ENCODE results near the gene KLK13. TPM values are rescaled to one million over a fixed set of nuclear protein-coding genes. Genes with fewer than 3 reads are reported as not detected.

The KLK13 gene
- total RNA-seq, 1 donor from 2014 or later: 0.56 TPM

DNA sequence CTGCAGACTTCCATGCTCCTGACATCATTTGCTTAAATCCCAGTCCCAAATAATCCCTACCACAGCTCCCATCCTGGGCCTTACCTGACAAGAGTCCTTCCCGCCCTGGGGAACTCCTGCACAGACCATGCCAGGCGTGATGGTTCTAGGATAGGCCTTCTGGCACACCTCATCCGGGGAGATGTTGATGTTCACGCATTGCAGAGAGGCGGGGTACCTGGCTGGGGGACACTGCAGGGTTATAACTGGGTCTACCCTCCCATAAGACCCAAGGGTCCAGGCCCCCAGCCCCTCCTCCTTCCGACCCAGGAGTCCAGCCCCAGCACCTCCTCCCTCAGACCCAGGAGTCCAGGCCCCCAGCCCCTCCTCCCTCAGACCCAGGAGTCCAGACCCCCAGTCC is 13.8 kb upstream of the KLK13 start:
- TF ChIP-seq, protein P1, sequence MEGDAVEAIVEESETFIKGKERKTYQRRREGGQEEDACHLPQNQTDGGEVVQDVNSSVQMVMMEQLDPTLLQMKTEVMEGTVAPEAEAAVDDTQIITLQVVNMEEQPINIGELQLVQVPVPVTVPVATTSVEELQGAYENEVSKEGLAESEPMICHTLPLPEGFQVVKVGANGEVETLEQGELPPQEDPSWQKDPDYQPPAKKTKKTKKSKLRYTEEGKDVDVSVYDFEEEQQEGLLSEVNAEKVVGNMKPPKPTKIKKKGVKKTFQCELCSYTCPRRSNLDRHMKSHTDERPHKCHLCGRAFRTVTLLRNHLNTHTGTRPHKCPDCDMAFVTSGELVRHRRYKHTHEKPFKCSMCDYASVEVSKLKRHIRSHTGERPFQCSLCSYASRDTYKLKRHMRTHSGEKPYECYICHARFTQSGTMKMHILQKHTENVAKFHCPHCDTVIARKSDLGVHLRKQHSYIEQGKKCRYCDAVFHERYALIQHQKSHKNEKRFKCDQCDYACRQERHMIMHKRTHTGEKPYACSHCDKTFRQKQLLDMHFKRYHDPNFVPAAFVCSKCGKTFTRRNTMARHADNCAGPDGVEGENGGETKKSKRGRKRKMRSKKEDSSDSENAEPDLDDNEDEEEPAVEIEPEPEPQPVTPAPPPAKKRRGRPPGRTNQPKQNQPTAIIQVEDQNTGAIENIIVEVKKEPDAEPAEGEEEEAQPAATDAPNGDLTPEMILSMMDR (IDR thresholded peaks at IDR 0.05): no peak
- H3K4me1 ChIP-seq: no peaks in the 10 kb centered on the region
- no peaks in the 10 kb centered on the region for H3K36me3 ChIP-seq
- intact Hi-C loops (cut with DNase I): no loop called here
- ATAC-seq: no peak
- H3K27me3 ChIP-seq (ENCODE audit: low read depth): no peaks in the 10 kb centered on the region
- no peak overlapping the region for H3K4me3 ChIP-seq
- H3K27ac ChIP-seq: no peak overlapping the region
- H3K9me3 ChIP-seq: peaks cover 8% of the 10 kb centered on the region
- DNase-seq: no peak

- DNase-seq: no peak
- intact Hi-C loops (cut with DNase I): no loop called here
- H3K4me1 ChIP-seq: no peaks in the 10 kb centered on the region
- TF ChIP-seq, protein P1 (IDR thresholded peaks at IDR 0.05): no peak
- peaks cover 14% of the 10 kb centered on the region for H3K9me3 ChIP-seq
- H3K4me3 ChIP-seq: no peak overlapping the region
- no peak overlapping the region for H3K27ac ChIP-seq
- ATAC-seq: peak in 1 of 2 donors; percentile 13
- no peaks in the 10 kb centered on the region for H3K27me3 ChIP-seq (ENCODE audit: low read depth)
- no peaks in the 10 kb centered on the region for H3K36me3 ChIP-seq
Measured at GRCh38 chr19:51078104-51078503, 13.2 kb upstream of the KLK13 start.

GRCh38 chr19:51076631-51077213 is 11.8 kb upstream of the KLK13 start:
- Histone ChIP-seq H3K27me3 (ENCODE audit: low read depth) (no peaks in the 10 kb centered on the region), H3K36me3 (no peaks in the 10 kb centered on the region), H3K4me1 (no peaks in the 10 kb centered on the region), H3K4me3 (no peak overlapping the region), H3K9me3 (peaks cover 14% of the 10 kb centered on the region), H3K27ac (no peak overlapping the region)
- DNase-seq: no peak
- ATAC-seq: no peak
- TF ChIP-seq, protein P1 (IDR thresholded peaks at IDR 0.05): no peak
- intact Hi-C loops (cut with DNase I): no loop called here

DNA sequence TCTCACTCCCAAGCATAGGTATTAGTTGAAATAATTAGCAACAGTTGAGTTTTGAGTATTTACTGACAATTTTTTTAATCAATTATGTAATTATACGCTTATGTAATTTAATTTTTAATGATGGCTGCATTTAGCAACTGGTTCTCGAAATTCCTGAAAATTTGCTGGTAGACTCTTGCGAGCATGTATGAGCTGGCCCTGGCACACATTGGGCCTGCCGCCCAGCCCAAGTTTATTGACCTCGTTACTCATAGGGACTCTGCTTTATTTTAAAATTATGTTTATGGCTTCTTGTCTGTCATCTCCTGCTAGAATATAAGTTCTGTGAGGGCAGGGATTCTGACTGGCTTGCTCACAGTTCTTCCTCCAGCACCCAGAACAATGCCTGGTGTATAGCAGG is 11.1 kb upstream of the KLK13 start:
- Histone ChIP-seq H3K9me3 (peaks cover 14% of the 10 kb centered on the region), H3K4me3 (no peak overlapping the region), H3K4me1 (no peaks in the 10 kb centered on the region), H3K27ac (no peak overlapping the region), H3K36me3 (no peaks in the 10 kb centered on the region), H3K27me3 (ENCODE audit: low read depth) (no peaks in the 10 kb centered on the region)
- intact Hi-C loops (cut with DNase I): no loop called here
- ATAC-seq (no peak), DNase-seq (no peak)
- TF ChIP-seq, protein P1 (IDR thresholded peaks at IDR 0.05): no peak

GRCh38 chr19:51071095-51071405 is 6.2 kb upstream of the KLK13 start:
- ATAC-seq (no peak), DNase-seq (no peak)
- no peak overlapping the region for H3K4me3 ChIP-seq
- peaks cover 14% of the 10 kb centered on the region for H3K9me3 ChIP-seq
- intact Hi-C loops (cut with DNase I): no loop called here
- TF ChIP-seq, protein P1 (IDR thresholded peaks at IDR 0.05): no peak
- H3K36me3 ChIP-seq: no peaks in the 10 kb centered on the region
- H3K27me3 ChIP-seq (ENCODE audit: low read depth): peaks cover 5% of the 10 kb centered on the region
- no peaks in the 10 kb centered on the region for H3K4me1 ChIP-seq
- no peak overlapping the region for H3K27ac ChIP-seq
